Trophoblast cell (in vitro differentiated cells and primary cell): ENCODE data around the gene SEPHS2.

ENCODE experiments used
- DNase-seq, 2 donors: peaks; one replicate each; pipeline ENCODE4 v3.0.0-alpha.2; 2016
- H2AFZ ChIP-seq: 2 replicates; pipeline ENCODE4 v1.6.1; 2013; ENCODE audit warnings: low read length, moderate library complexity, mild to moderate bottlenecking; ENCODE audit not compliant: insufficient read depth, poor library complexity
- H2AK5ac ChIP-seq: 2 replicates; pipeline ENCODE4 v1.6.1; 2013; ENCODE audit warnings: mild to moderate bottlenecking, low read length
- H2BK120ac ChIP-seq: 2 replicates; pipeline ENCODE4 v1.6.1; 2013; ENCODE audit warnings: low read length, mild to moderate bottlenecking, moderate library complexity; ENCODE audit not compliant: insufficient read depth, poor library complexity
- H2BK12ac ChIP-seq: 2 replicates; pipeline ENCODE4 v1.6.1; 2013; ENCODE audit warnings: mild to moderate bottlenecking, low read length, moderate library complexity
- H2BK5ac ChIP-seq: 2 replicates; pipeline ENCODE4 v1.6.1; 2013; ENCODE audit warnings: low read length, low read depth, moderate library complexity, mild to moderate bottlenecking; ENCODE audit not compliant: poor library complexity
- H3K14ac ChIP-seq: 2 replicates; pipeline ENCODE4 v1.6.1; 2013; ENCODE audit warnings: mild to moderate bottlenecking, low read length
- H3K18ac ChIP-seq: 2 replicates; pipeline ENCODE4 v1.6.1; 2013; ENCODE audit warnings: mild to moderate bottlenecking, low read length
- H3K23ac ChIP-seq: 2 replicates; pipeline ENCODE4 v1.6.1; 2013; ENCODE audit warnings: low read length
- H3K27ac ChIP-seq: 2 replicates; pipeline ENCODE4 v1.5.1; 2013; ENCODE audit warnings: low read depth, mild to moderate bottlenecking, inconsistent platforms, low read length, moderate library complexity
- H3K27me3 ChIP-seq: 2 replicates; pipeline ENCODE4 v1.6.1; 2013; ENCODE audit warnings: inconsistent platforms, mild to moderate bottlenecking, low read length, moderate library complexity; ENCODE audit not compliant: insufficient read depth
- H3K36me3 ChIP-seq, 2 experiments: 1 replicate in 1 of 2; 2 replicates in 1 of 2; pipeline ENCODE4 v1.6.1; 2013; ENCODE audit warnings: low read length in 2 of 2, mild to moderate bottlenecking in 2 of 2, moderate library complexity in 1 of 2; ENCODE audit not compliant: insufficient read depth in 2 of 2, control insufficient read depth in 1 of 2
- H3K4ac ChIP-seq: 2 replicates; pipeline ENCODE4 v1.6.1; 2013; ENCODE audit warnings: low read depth, mild to moderate bottlenecking, low read length, moderate library complexity
- H3K4me1 ChIP-seq, 2 experiments: 1 replicate in 1 of 2; 2 replicates in 1 of 2; pipeline ENCODE4 v1.6.1; 2013; ENCODE audit warnings: low read length in 2 of 2, mild to moderate bottlenecking in 2 of 2, moderate library complexity in 1 of 2; ENCODE audit not compliant: insufficient read depth in 2 of 2, control insufficient read depth in 1 of 2
- H3K4me2 ChIP-seq: 2 replicates; pipeline ENCODE4 v1.6.1; 2013; ENCODE audit warnings: inconsistent platforms, mild to moderate bottlenecking, low read length, moderate library complexity
- H3K4me3 ChIP-seq: 2 replicates; pipeline ENCODE4 v1.5.1; 2013; ENCODE audit warnings: mild to moderate bottlenecking, low read depth, low read length, inconsistent platforms
- H3K79me1 ChIP-seq: one replicate; pipeline ENCODE4 v1.6.1; 2013; ENCODE audit warnings: low read length
- H3K79me2 ChIP-seq: 2 replicates; pipeline ENCODE4 v1.6.1; 2013; ENCODE audit warnings: low read length, mild to moderate bottlenecking; ENCODE audit not compliant: control insufficient read depth, insufficient read depth, poor library complexity
- H3K9ac ChIP-seq: 2 replicates; pipeline ENCODE4 v1.6.1; 2013; ENCODE audit warnings: mild to moderate bottlenecking, low read length
- H3K9me3 ChIP-seq: 2 replicates; pipeline ENCODE4 v1.6.1; 2013; ENCODE audit warnings: low read depth, mild to moderate bottlenecking, control low read depth, inconsistent platforms, low read length; ENCODE audit not compliant: insufficient read depth
- H4K12ac ChIP-seq: 2 replicates; pipeline ENCODE4 v1.6.1; 2013; ENCODE audit warnings: low read depth, mild to moderate bottlenecking, low read length, moderate library complexity
- H4K8ac ChIP-seq: 2 replicates; pipeline ENCODE4 v1.6.1; 2013; ENCODE audit warnings: low read depth, mild to moderate bottlenecking, low read length, moderate library complexity
- H4K91ac ChIP-seq: one replicate; pipeline ENCODE4 v1.6.1; 2013; ENCODE audit warnings: low read depth, mild to moderate bottlenecking, low read length, moderate library complexity
- WGBS: extraction: QIAGEN DNeasy Blood & Tissue Kit; methylation state at CpG from one replicate; pipeline ENCODE4 v1.1.7; 2013; ENCODE audit warnings: missing lambda C conversion rate; ENCODE audit not compliant: insufficient read length, insufficient coverage; ENCODE audit errors: extremely low coverage; 5-methylcytosine and 5-hydroxymethylcytosine counted together

SEPHS2 gene

DNA sequence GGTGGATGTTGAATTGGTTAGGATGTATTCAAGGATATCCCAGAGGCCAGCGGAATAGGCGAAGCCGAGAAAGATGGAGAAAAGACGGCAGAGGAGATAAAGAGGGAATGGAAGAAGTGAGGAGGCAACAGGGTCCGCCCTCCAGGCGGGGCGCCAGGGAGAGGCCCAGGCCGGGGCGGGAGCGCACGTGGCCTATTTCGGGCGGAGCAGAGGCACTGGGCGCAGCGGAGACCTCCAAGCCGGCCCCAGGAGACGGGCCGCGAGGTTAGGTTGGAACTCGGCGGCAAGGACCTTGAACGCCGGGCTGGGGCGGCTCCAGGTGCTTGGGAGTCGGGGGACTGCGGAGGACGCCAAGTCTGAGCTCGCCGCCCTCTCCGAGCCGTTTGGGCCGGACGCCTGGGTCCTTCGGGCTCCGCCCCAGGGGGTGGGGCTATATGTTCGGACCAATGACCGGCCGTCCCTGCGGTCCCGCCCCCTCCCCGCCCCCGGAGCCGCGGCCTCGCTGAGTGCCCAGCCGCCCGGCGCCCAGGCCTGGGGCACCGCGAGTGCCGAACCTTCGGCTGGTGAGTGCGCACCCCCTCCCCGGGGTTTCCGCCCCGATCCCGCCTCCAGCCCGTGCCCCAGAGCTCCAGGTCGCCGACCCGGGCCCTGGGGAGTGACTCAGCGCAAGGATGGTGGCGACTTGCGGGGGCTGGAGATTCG is 38.4 kb downstream of the SEPHS2 start, which contains the start of gene ZNF771:
Gene ZNF771 (plus strand): TSS at position 505 of the 702 bp plus-strand sequence. CDS start 448 bp downstream, outside the sequence.
- H3K4me3 ChIP-seq: peak within 1 kb of the TSS; percentile 81
- H3K23ac ChIP-seq: no peak within 1 kb of the TSS
- peak within 1 kb of the TSS; percentile 70 for H3K9ac ChIP-seq
- H4K12ac ChIP-seq: peak within 1 kb of the TSS; percentile 71
- H3K14ac ChIP-seq: peak within 1 kb of the TSS; percentile 69
- peak within 1 kb of the TSS; percentile 27 for H2AK5ac ChIP-seq
- H2AFZ ChIP-seq: peak within 1 kb of the TSS; percentile 75
- H3K9me3 ChIP-seq: no peaks in the 10 kb centered on the region
- H3K27me3 ChIP-seq: no peaks in the 10 kb centered on the region
- peak within 1 kb of the TSS; percentile 78 for H4K8ac ChIP-seq
- peak within 1 kb of the TSS; percentile 74 for H4K91ac ChIP-seq
- peak; percentile 73 to 84 for DNase-seq
- H3K4me2 ChIP-seq: peak within 1 kb of the TSS; percentile 65
- H3K36me3 ChIP-seq: peaks cover 2 to 7% of the 10 kb centered on the region in 2 experiments
- H2BK120ac ChIP-seq: peak within 1 kb of the TSS; percentile 65
- H3K4me1 ChIP-seq: peaks cover 5 to 8% of the 10 kb centered on the region in 2 experiments
- WGBS: no CpG with 5 or more reads among the region's 65 CpGs
- peak within 1 kb of the TSS; percentile 59 for H2BK5ac ChIP-seq
- peaks cover 3% of the 10 kb centered on the region for H3K79me2 ChIP-seq
- H3K27ac ChIP-seq: peak within 1 kb of the TSS; percentile 24
- peaks cover 3% of the 10 kb centered on the region for H3K79me1 ChIP-seq
- H2BK12ac ChIP-seq: no peak within 1 kb of the TSS
- peak within 1 kb of the TSS; percentile 67 for H3K18ac ChIP-seq
- peak within 1 kb of the TSS; percentile 66 for H3K4ac ChIP-seq

DNA sequence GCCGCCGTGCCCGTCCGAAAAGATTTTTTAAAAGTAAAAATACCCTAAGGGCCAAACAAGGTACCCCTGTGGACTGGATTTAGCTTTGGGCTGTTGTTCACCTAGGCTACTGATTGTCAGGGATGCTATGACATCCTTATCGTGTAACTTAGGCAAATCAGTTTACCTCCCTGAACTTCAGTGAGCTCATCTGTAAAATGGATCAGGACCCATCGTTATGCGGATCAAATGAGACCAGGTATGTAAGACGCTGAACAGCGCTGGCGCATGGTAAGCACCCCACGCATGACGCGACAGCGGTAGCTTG is 38.9 kb downstream of the SEPHS2 start:
- no peak overlapping the region for H3K4ac ChIP-seq
- H4K8ac ChIP-seq: no peak overlapping the region
- H4K91ac ChIP-seq: no peak overlapping the region
- H3K27me3 ChIP-seq: no peaks in the 10 kb centered on the region
- no peak for DNase-seq
- peaks cover 3% of the 10 kb centered on the region for H3K79me2 ChIP-seq
- peak overlapping the region; percentile 65 for H3K4me2 ChIP-seq
- no peak overlapping the region for H2BK120ac ChIP-seq
- H3K27ac ChIP-seq: no peak overlapping the region
- H3K9me3 ChIP-seq: no peaks in the 10 kb centered on the region
- peak overlapping the region; percentile 55 for H3K4me3 ChIP-seq
- no peak overlapping the region for H3K23ac ChIP-seq
- peaks cover 3% of the 10 kb centered on the region for H3K79me1 ChIP-seq
- H2BK12ac ChIP-seq: no peak overlapping the region
- no peak overlapping the region for H3K14ac ChIP-seq
- H3K36me3 ChIP-seq: peaks cover 2 to 5% of the 10 kb centered on the region in 2 experiments
- WGBS: no CpG with 5 or more reads among the region's 14 CpGs
- H3K18ac ChIP-seq: no peak overlapping the region
- no peak overlapping the region for H2AK5ac ChIP-seq
- H3K9ac ChIP-seq: no peak overlapping the region
- peak overlapping the region; percentile 2 for H4K12ac ChIP-seq
- no peak overlapping the region for H2BK5ac ChIP-seq
- H3K4me1 ChIP-seq: peaks cover 5 to 8% of the 10 kb centered on the region in 2 experiments
- H2AFZ ChIP-seq: peak overlapping the region; percentile 75

DNA sequence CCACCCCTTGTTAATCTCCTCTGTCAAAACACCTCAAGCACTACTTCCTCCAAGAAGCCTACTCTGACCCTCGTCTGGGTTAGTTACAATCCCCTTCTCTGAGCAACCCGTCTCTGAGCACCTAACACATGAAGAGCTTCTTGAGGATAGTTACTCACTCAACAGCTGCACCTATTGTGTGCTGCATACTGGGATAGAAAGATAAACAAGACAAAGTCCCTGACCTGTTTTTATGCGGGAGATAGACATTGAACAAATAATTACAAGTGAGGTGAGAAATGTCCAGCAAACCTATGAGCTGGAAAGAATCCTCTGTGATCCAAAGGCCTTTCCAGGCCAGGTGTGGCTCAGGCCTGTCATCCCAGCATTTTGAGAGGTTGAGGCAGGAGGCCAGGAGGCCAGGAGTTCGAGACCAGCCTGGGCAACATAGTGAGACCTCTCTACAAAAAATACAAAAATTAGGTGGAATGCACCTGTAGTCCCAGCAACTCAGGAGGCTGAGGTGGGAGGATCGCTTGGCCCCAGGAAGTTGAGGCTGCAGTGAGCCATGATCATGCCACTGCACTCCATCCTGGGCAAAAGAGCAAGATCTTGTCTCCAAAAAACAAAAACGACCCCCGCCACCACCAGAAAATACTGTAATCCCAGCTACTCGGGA is 43.8 kb downstream of the SEPHS2 start:
- no peak overlapping the region for H3K4me2 ChIP-seq
- no peak overlapping the region for H3K27ac ChIP-seq
- H2AFZ ChIP-seq: no peak overlapping the region
- H2BK12ac ChIP-seq: no peak overlapping the region
- peaks cover 2% of the 10 kb centered on the region for H3K79me2 ChIP-seq
- no peak overlapping the region for H3K23ac ChIP-seq
- WGBS: no CpG with 5 or more reads among the region's 8 CpGs
- H4K91ac ChIP-seq: no peak overlapping the region
- H2BK120ac ChIP-seq: no peak overlapping the region
- H3K9me3 ChIP-seq: no peaks in the 10 kb centered on the region
- no peak overlapping the region for H3K4me3 ChIP-seq
- H3K27me3 ChIP-seq: no peaks in the 10 kb centered on the region
- H2AK5ac ChIP-seq: no peak overlapping the region
- H3K4me1 ChIP-seq: peaks cover 13 to 16% of the 10 kb centered on the region in 2 experiments
- no peak for DNase-seq
- H4K8ac ChIP-seq: no peak overlapping the region
- no peak overlapping the region for H4K12ac ChIP-seq
- no peak overlapping the region for H3K4ac ChIP-seq
- H3K18ac ChIP-seq: no peak overlapping the region
- no peak overlapping the region for H3K9ac ChIP-seq
- H2BK5ac ChIP-seq: no peak overlapping the region
- peaks cover 17% of the 10 kb centered on the region for H3K79me1 ChIP-seq
- peaks cover 18 to 19% of the 10 kb centered on the region in 2 experiments for H3K36me3 ChIP-seq
- no peak overlapping the region for H3K14ac ChIP-seq

DNA sequence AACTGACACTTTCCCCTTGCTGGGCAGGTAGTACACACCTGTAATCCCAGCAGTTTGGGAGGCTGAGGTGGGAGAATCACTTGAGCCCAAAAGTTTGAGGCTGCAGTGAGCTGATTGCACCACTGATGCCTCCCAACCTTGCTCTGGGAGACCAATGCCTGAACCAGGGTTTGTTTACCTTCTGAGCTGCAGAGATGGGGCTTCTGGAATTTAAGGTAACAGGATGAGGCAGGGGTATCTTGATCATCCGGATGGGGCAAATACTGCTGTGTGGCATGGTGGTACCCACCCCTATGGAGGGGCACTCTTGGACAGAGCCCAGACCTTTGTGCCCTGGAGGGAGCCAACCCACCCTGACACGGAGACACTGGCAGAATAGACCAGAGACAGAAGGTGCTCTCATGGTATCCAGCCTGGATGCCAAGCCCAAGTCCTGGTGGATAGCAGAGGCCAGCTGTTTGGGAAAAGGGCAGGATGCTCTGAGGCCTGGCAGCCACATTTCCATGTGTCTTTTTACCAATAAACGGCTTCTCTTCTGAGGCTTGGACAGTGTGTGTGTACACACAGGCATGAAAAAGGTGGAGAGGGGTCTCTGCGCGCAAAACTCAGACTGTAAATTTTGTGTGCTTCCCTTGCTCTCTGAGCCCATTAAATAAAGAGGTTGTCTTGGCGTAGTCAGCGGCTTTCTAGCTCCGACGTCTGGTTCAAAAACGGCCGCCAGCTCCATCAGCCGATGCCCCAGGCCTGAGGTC is 46.1 kb downstream of the SEPHS2 start:
- H3K27me3 ChIP-seq: no peaks in the 10 kb centered on the region
- H2AFZ ChIP-seq: peak overlapping the region; percentile 18
- H3K4me3 ChIP-seq: no peak overlapping the region
- H2AK5ac ChIP-seq: peak overlapping the region; percentile 5
- no peak overlapping the region for H3K23ac ChIP-seq
- peak overlapping the region; percentile 5 for H3K4ac ChIP-seq
- peak overlapping the region; percentile 71 for H4K91ac ChIP-seq
- DNase-seq: no peak
- no CpG with 5 or more reads among the region's 12 CpGs for WGBS
- H3K79me1 ChIP-seq: peaks cover 27% of the 10 kb centered on the region
- H3K9me3 ChIP-seq: no peaks in the 10 kb centered on the region
- H3K9ac ChIP-seq: peak overlapping the region; percentile 22
- H2BK5ac ChIP-seq: peak overlapping the region; percentile 24
- H3K27ac ChIP-seq: peak overlapping the region; percentile 100
- H4K8ac ChIP-seq: peak overlapping the region; percentile 8
- H2BK120ac ChIP-seq: peak overlapping the region; percentile 73
- peak overlapping the region; percentile 13 for H3K18ac ChIP-seq
- peak overlapping the region; percentile 16 for H2BK12ac ChIP-seq
- H4K12ac ChIP-seq: peak overlapping the region; percentile 9
- peaks cover 14 to 18% of the 10 kb centered on the region in 2 experiments for H3K4me1 ChIP-seq
- H3K4me2 ChIP-seq: peak overlapping the region; percentile 73
- H3K14ac ChIP-seq: peak overlapping the region; percentile 34
- peaks cover 19 to 20% of the 10 kb centered on the region in 2 experiments for H3K36me3 ChIP-seq
- H3K79me2 ChIP-seq: peaks cover 14% of the 10 kb centered on the region
